ENCODE results near the gene ACOX2.

GRCh38 chr3:58570851-58571250, 33.9 kb upstream of the ACOX2 start:
- TF ChIP-seq CTCF (conservative IDR thresholded peaks at IDR 0.05; ENCODE audit: low read depth, low read length): no peak
- no peak for TF ChIP-seq EZH2 (IDR thresholded peaks at IDR 0.05; ENCODE audit: low read length, unreplicated experiment)
- TF ChIP-seq EZH2phosphoT487 (IDR thresholded peaks at IDR 0.05; ENCODE audit: borderline replicate concordance, low read length): no peak
